ENCODE results near the gene GRIA1.
A peak's percentile ranks its signal among the peaks of the same experiment; 100 is the strongest.

GRIA1 gene

DNA sequence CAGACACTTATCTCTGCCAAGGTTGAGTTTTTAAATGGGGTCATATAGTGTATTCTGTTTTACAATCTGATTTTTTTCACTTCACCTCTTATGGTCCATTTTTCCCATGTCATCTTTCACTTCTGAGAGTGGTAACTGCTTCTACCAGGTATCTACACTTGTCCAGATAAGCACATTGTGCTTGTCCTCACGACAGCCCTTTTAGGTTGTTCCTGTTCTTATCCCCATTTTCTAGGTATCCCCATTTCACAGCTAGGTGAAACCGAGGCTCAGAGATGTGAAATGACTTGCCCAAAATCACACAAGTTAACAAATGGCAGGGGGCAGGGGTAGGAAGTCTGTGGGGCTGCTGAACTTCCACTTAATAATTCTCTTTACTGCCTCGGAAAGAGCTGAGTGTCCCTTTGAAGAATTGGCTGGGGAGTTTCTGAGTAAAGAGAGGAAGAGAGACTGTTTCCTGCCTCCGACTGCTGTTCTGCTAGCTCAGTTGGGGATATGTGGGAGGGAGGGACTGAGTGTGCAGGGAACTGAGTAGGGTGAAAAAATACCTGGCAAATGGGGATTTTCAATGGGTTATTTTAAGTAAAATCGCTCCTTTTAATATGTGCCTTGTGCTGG, 255.4 kb downstream of the GRIA1 start:
- no peak for DNase-seq

DNA sequence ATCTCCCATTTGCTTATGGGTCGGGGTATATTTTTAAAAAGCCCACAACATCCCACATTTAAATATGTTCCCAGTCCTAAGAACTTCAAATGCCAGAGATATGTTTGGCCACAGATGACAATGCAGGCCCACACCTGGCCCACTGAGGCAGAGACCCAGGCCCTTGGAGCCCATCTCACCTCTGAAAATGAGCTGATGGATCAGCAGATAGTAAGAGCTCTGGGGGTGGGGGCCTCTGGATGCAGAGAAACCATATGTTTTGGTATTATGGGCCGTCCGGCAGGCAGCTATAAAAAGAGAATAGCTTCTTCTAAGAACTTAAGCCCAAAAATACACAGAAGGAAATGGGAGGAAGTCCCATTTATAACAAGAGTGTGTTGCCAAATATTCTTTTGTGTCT, 256.0 kb downstream of the GRIA1 start:
- DNase-seq, result no peak

DNA sequence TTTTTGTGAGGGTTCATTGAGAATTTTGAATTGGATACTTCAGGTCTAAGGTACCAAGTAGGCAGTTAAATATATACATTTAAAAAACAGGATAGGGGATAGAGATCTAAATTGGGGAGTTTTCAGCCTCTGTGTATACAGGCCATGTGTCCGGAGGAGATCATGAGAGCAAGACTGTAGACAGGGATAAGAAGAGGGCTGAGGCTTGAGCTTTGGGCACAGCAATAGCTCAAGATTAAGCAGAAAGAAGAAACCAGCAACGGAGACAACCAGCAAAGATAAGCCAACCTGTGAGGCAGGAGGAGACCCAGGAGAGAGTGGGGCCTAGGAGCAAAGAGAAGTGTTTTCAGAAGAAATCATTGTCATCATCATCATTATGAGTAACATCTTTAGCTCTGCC, 258.4 kb downstream of the GRIA1 start:
- no peak for DNase-seq

DNA sequence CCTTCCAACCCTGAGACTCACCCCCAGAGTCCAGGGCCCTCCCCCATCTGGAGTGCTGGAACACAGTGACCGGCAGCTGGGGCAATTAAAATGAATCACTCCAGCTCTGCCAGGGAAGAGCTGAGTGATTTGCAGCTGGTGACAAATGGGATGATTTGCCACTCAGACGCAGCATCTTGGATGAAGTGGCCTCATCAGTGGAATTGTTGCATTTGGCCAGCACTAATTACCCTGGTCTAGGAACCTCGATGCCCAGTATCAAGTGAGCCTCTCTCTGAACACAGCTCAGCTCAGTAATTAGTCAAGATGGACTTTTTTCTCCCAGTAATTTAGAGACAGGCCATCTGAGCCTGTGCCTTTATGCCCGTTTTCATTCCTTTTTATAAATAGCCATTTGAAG, 259.5 kb downstream of the GRIA1 start:
- DNase-seq, result peak; percentile 72

DNA sequence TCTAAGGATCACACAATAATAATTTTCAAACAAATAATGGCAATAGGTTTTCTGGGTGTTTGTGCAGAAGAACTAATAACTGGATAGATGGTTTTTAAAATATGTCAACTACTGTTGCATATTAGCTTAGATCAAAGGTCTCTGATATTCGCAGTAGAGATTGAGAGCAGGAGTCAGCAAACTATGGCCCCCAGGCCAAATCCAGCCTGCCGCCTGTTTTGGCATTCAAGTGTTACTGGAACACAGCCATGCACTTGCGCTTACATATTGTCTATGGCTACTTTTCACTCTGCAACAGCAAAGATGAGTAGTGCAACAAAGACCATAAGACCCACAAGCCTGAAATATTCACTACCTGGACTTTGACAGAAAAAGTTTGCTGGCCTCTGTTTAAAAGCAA, 260.8 kb downstream of the GRIA1 start:
- no peak for DNase-seq

GRCh38 chr5:153752890-153753289, 262.4 kb downstream of the GRIA1 start:
- DNase-seq, result no peak

DNA sequence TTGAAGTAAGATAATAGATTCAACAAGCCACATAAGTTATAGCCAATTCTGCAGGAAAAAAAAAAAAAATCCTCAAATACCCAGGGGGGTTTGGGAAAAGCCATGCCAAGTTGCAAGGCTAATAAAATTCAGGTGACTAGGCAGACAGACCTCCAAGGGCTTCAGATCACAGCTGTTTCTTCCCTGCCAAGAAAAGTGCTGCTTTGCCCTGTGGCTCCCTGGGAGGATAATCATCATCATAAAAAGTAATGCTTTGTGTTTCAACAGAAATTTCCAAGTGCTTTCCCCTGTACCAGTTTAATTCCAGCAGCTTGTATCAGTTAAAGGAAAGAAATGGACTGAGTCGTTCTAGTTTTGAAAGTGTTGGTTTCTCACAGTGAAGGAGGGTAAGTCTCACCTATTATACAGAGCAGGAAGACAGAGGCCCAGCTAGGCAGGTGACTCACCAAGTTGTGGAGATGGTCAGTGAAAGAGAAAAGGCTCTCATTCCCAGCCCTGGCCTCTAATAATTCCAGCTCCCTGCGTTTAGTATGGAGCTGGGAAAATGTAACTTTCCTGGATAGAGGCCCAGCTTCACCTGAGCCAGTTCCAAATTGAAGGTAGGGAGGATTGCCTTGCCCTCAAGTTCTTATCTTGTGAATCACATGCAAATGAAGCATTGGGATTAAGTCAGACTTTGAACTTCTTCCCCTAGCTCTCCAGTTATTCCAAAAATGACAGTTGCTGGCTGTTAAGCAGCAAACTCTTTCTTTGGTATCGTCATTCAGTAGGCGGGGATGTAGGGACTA, 263.4 kb downstream of the GRIA1 start:
- DNase-seq, result peak; percentile 69

DNA sequence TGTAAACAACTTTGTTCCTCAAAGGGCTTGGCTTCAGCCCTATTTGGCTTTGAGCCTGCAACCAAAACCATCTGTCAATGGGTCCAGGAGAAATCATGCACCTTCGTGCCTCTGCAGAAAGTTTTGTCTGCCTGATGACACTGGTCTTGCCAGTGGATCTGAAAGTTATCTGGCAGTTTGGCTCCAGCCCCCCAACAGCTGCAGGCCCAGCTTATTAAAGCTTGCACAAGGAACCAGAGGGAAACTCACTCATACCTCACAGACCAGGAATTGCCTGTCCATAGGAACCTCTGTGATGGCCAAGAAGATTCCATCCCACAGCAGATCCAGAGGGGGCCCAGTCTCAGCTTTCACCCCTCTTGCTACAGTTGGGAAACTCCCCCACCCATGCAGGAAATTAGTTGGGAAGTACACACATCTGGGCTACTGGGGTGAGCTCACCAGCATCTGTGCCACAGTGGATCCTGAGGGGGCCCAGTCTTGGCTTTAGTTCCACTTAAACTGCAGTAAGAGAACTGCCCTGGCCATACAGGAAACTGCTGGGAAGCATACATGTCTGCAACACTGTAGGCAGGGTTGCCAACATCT, 265.5 kb downstream of the GRIA1 start:
- no peak for DNase-seq

- no peak for DNase-seq
Observed at GRCh38 chr5:153756540-153756939, 266.1 kb downstream of the GRIA1 start.

- DNase-seq, result no peak
Observed at GRCh38 chr5:153765987-153766386, 275.5 kb downstream of the GRIA1 start.

- DNase-seq, result no peak
Observed at GRCh38 chr5:153767221-153768188, 277.0 kb downstream of the GRIA1 start.

- DNase-seq, result no peak
Observed at GRCh38 chr5:153770066-153770465, 279.6 kb downstream of the GRIA1 start.

DNA sequence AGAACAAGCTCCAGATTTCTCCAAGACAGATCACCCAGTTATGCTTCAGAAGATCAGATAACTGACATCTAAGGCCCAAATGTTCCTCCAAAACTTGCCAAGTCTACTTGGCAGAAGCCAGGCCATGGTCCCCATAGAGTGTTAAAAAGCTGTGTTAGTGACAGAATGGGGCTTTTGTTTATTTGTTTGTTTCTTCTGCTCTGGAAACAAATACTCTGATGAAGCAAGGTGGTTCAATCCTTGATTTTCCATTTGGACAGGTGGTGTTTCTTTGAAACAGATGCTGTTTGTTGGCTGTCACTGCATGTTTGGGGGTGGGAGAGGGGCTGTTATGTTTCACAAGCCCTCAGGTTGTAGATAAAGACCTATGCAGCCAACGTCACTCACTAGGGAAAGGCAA, 284.2 kb downstream of the GRIA1 start:
- DNase-seq, result no peak

GRCh38 chr5:153775923-153776322, 285.5 kb downstream of the GRIA1 start:
- no peak for DNase-seq

- DNase-seq, result no peak
Observed at GRCh38 chr5:153777681-153778581, 287.5 kb downstream of the GRIA1 start.

GRCh38 chr5:153779836-153780235, 289.4 kb downstream of the GRIA1 start:
- DNase-seq, result no peak

GRCh38 chr5:153780876-153781705, 290.6 kb downstream of the GRIA1 start:
- DNase-seq, result no peak

GRCh38 chr5:153782589-153783361, 292.3 kb downstream of the GRIA1 start:
- DNase-seq, result peak; percentile 93

DNA sequence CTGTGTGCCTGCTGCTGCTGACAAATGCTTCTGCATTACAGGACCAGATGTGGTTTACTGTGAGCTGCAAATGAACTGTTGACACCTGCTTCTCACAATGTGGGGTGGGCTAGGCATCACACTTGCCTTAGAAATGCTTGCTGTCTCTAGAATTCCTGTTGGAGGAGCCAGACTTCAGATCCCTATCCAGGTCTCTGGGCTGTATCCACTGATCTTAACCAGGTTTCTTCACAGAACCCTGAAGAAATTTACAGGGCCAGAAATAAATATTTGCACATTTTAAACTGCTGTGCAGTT, 292.8 kb downstream of the GRIA1 start:
- peak; percentile 80 for DNase-seq

GRCh38 chr5:153784277-153784676, 293.8 kb downstream of the GRIA1 start:
- DNase-seq, result no peak

Data from islet precursor cell (in vitro differentiated cells).